ENCODE results near the gene ESRRA.

DNA sequence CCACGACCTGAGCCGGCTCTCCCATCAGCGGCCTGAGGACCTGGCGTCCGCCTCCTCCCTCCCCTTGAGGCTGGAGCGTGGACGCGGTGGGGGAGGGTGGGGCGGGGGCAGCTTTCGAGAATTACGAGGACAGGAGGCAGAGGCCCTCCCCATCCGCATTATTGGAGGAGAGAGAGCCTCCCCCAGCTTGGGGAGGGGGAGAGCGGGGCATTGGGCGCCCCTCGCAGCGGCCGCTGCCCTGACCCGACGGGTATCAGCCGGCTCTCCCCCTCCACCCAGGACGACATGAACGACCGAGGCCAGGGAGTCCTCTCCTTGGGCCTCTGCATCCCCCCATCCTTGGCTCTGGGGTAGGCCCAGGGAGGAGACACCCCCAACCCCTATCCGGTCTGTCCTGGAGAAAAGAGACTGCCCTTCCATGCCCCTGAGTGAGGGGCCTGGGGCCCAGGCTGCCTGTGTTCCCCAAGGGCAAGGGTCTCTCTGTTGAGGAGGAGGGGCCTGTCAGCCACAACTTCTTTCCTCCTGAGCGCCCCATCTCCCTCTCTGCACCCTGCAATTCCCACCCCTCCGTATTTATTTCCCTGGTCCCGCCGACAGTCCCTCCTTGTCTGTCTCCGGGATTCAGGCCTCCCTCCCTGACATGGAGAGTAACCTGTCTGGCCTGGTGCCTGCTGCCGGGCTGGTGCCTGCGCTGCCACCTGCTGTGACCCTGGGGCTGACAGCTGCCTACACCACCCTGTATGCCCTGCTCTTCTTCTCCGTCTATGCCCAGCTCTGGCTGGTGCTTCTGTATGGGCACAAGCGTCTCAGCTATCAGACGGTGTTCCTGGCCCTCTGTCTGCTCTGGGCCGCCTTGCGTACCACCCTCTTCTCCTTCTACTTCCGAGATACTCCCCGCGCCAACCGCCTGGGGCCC is 19.2 kb upstream of the ESRRA start:
- TF ChIP-seq, protein P1, sequence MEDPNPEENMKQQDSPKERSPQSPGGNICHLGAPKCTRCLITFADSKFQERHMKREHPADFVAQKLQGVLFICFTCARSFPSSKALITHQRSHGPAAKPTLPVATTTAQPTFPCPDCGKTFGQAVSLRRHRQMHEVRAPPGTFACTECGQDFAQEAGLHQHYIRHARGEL (CRISPR knock-in tag; IDR thresholded peaks at IDR 0.05) = no peak
- TF ChIP-seq ZNF354B (CRISPR knock-in tag; IDR thresholded peaks at IDR 0.05) (no peak), ZNF546 (CRISPR knock-in tag; conservative IDR thresholded peaks at IDR 0.05) (no peak)
- TF ChIP-seq, protein P2, sequence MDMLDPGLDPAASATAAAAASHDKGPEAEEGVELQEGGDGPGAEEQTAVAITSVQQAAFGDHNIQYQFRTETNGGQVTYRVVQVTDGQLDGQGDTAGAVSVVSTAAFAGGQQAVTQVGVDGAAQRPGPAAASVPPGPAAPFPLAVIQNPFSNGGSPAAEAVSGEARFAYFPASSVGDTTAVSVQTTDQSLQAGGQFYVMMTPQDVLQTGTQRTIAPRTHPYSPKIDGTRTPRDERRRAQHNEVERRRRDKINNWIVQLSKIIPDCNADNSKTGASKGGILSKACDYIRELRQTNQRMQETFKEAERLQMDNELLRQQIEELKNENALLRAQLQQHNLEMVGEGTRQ (IDR thresholded peaks at IDR 0.05; ENCODE audit: low read depth, low read length) = no peak
- TF ChIP-seq, protein P2 (CRISPR knock-in tag; IDR thresholded peaks at IDR 0.05; ENCODE audit: borderline replicate concordance) = no peak
- TF ChIP-seq, protein P3, sequence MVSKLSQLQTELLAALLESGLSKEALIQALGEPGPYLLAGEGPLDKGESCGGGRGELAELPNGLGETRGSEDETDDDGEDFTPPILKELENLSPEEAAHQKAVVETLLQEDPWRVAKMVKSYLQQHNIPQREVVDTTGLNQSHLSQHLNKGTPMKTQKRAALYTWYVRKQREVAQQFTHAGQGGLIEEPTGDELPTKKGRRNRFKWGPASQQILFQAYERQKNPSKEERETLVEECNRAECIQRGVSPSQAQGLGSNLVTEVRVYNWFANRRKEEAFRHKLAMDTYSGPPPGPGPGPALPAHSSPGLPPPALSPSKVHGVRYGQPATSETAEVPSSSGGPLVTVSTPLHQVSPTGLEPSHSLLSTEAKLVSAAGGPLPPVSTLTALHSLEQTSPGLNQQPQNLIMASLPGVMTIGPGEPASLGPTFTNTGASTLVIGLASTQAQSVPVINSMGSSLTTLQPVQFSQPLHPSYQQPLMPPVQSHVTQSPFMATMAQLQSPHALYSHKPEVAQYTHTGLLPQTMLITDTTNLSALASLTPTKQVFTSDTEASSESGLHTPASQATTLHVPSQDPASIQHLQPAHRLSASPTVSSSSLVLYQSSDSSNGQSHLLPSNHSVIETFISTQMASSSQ (IDR thresholded peaks at IDR 0.05; ENCODE audit: low read depth) = no peak
- TF ChIP-seq, protein P3 (CRISPR knock-in tag; IDR thresholded peaks at IDR 0.05; ENCODE audit: borderline replicate concordance) = no peak
